Measurements from ENCODE around the gene BNIP3. TPM values are rescaled to one million over a fixed set of nuclear protein-coding genes. Genes with fewer than 3 reads are reported as not detected.

Gene BNIP3
- total and polyA plus RNA-seq, 2 of the 13 experiments (the other 11 are each of a cell fraction or from before 2014, with no cell fraction given), result 73.7 to 223 TPM

GRCh38 chr10:131997366-131998049 is 15.8 kb upstream of the BNIP3 start (continued):
- TF ChIP-seq MTERF4 (CRISPR knock-in tag; IDR thresholded peaks at IDR 0.05) (0 out of 2 replicates have a peak, but pooled peaks have one; percentile 18), ZNF841 (CRISPR knock-in tag; IDR thresholded peaks at IDR 0.05; ENCODE audit: borderline replicate concordance) (no peak), SOX13 (IDR thresholded peaks at IDR 0.05) (peak; percentile 96), SOX13 (CRISPR knock-in tag; conservative IDR thresholded peaks at IDR 0.05 in 1 of 2, IDR thresholded peaks at IDR 0.05 in 1 of 2) (peak in 1 of 2 experiments; percentile 99; a peak in 2 of 4 replicates), JUNB (CRISPR knock-in tag; IDR thresholded peaks at IDR 0.05; ENCODE audit: borderline replicate concordance) (no peak), TCF7L2 (IDR thresholded peaks at IDR 0.05; ENCODE audit: low read depth, low read length) (no peak), SIN3B (IDR thresholded peaks at IDR 0.05; ENCODE audit: low read length) (no peak), HES4 (CRISPR knock-in tag; IDR thresholded peaks at IDR 0.05; ENCODE audit: borderline replicate concordance) (peak; percentile 76; the same call in 1 of the 2 replicates), KDM3A (CRISPR knock-in tag; IDR thresholded peaks at IDR 0.05; ENCODE audit: low read depth) (peak; percentile 56; the same call in 1 of the 2 replicates), POLR2AphosphoS5 (IDR thresholded peaks at IDR 0.05; ENCODE audit: low read depth, low read length) (peak; percentile 45; the same call in 1 of the 2 replicates), GATAD2A (CRISPR knock-in tag; IDR thresholded peaks at IDR 0.05) (peak; percentile 95), ZNF12 (CRISPR knock-in tag; IDR thresholded peaks at IDR 0.05) (no peak; the same call in 1 of the 2 replicates), SMARCE1 (IDR thresholded peaks at IDR 0.05; ENCODE audit: borderline replicate concordance) (no peak), CAMTA2 (CRISPR knock-in tag; IDR thresholded peaks at IDR 0.05; ENCODE audit: borderline replicate concordance) (0 out of 2 replicates have a peak, but pooled peaks have one; percentile 1), MYC (CRISPR knock-in tag; IDR thresholded peaks at IDR 0.05; ENCODE audit: borderline replicate concordance) (peak; percentile 57; the same call in 1 of the 2 replicates), POLR2A (IDR thresholded peaks at IDR 0.05; ENCODE audit: insufficient read depth in 1 of 2, low read depth in 2 of 2, low read length in 2 of 2) (peak in 1 of 2 experiments; percentile 48; a peak in 1 of 4 replicates), ZFP1 (CRISPR knock-in tag; IDR thresholded peaks at IDR 0.05) (peak; percentile 86), SSRP1 (CRISPR knock-in tag; IDR thresholded peaks at IDR 0.05) (peak; percentile 77; the same call in 1 of the 2 replicates), TFAP4 (IDR thresholded peaks at IDR 0.05; ENCODE audit: borderline replicate concordance, low read depth) (peak; percentile 62; the same call in 1 of the 2 replicates), NONO (IDR thresholded peaks at IDR 0.05) (no peak), NONO (CRISPR knock-in tag; conservative IDR thresholded peaks at IDR 0.05) (peak; percentile 62; the same call in 1 of the 2 replicates), TBL1XR1 (IDR thresholded peaks at IDR 0.05; ENCODE audit: borderline replicate concordance, low read length, partially characterized antibody) (peak; percentile 62)
- TF ChIP-seq, protein P1, sequence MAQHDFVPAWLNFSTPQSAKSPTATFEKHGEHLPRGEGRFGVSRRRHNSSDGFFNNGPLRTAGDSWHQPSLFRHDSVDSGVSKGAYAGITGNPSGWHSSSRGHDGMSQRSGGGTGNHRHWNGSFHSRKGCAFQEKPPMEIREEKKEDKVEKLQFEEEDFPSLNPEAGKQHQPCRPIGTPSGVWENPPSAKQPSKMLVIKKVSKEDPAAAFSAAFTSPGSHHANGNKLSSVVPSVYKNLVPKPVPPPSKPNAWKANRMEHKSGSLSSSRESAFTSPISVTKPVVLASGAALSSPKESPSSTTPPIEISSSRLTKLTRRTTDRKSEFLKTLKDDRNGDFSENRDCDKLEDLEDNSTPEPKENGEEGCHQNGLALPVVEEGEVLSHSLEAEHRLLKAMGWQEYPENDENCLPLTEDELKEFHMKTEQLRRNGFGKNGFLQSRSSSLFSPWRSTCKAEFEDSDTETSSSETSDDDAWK (CRISPR knock-in tag; IDR thresholded peaks at IDR 0.05), result no peak
- TF ChIP-seq, protein P2, sequence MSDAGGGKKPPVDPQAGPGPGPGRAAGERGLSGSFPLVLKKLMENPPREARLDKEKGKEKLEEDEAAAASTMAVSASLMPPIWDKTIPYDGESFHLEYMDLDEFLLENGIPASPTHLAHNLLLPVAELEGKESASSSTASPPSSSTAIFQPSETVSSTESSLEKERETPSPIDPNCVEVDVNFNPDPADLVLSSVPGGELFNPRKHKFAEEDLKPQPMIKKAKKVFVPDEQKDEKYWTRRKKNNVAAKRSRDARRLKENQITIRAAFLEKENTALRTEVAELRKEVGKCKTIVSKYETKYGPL (CRISPR knock-in tag; IDR thresholded peaks at IDR 0.05), result 0 out of 2 replicates have a peak, but pooled peaks have one; percentile 20
- TF ChIP-seq, protein P3, sequence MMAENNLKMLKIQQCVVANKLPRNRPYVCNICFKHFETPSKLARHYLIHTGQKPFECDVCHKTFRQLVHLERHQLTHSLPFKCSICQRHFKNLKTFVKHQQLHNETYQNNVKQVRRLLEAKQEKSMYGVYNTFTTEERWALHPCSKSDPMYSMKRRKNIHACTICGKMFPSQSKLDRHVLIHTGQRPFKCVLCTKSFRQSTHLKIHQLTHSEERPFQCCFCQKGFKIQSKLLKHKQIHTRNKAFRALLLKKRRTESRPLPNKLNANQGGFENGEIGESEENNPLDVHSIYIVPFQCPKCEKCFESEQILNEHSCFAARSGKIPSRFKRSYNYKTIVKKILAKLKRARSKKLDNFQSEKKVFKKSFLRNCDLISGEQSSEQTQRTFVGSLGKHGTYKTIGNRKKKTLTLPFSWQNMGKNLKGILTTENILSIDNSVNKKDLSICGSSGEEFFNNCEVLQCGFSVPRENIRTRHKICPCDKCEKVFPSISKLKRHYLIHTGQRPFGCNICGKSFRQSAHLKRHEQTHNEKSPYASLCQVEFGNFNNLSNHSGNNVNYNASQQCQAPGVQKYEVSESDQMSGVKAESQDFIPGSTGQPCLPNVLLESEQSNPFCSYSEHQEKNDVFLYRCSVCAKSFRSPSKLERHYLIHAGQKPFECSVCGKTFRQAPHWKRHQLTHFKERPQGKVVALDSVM (CRISPR knock-in tag; IDR thresholded peaks at IDR 0.05), result 0 out of 2 replicates have a peak, but pooled peaks have one; percentile 43

All from HepG2 (cell line).